NCI-H748 (cell line): Measurements from ENCODE around the gene ZNF839.
"Not testable (repeated sequence)": the region's sequence is repeated elsewhere in the genome, so short reads cannot be mapped to it uniquely, and the experiment has no call there.

Experiments used
- DNase-seq: peaks from one replicate; lab custom pipeline; 2025; ENCODE audit not compliant: unreplicated experiment; lab: John Stamatoyannopoulos, UW

Gene ZNF839

GRCh38 chr14:102314242-102315011 lies 5.1 kb upstream of the ZNF839 start:
- peak; percentile 87 for DNase-seq

- DNase-seq: no peak
Measured at GRCh38 chr14:102315121-102315520, 4.4 kb upstream of the ZNF839 start.

- DNase-seq: peak; percentile 81
Measured at GRCh38 chr14:102316338-102316742, 3.2 kb upstream of the ZNF839 start.

GRCh38 chr14:102316743-102317563 lies 2.6 kb upstream of the ZNF839 start:
- peak; percentile 95 for DNase-seq

- DNase-seq: peak; percentile 75
Measured at GRCh38 chr14:102317564-102318248, 1.8 kb upstream of the ZNF839 start.

GRCh38 chr14:102318781-102319276 lies 717 bp upstream of the ZNF839 start:
- DNase-seq: peak; percentile 53

GRCh38 chr14:102320033-102320660 lies 601 bp downstream of the ZNF839 start:
- peak; percentile 48 for DNase-seq

GRCh38 chr14:102320671-102321455 lies 1.3 kb downstream of the ZNF839 start:
- no peak for DNase-seq

GRCh38 chr14:102321456-102322422 lies 2.2 kb downstream of the ZNF839 start:
- no peak for DNase-seq

- DNase-seq: peak; percentile 57
Measured at GRCh38 chr14:102323102-102323501, 3.6 kb downstream of the ZNF839 start.

- no peak for DNase-seq
Measured at GRCh38 chr14:102325791-102326345, 6.3 kb downstream of the ZNF839 start.

GRCh38 chr14:102326583-102326982 lies 7.0 kb downstream of the ZNF839 start:
- no peak for DNase-seq

GRCh38 chr14:102329381-102329780 lies 9.8 kb downstream of the ZNF839 start:
- DNase-seq: not testable (repeated sequence)

GRCh38 chr14:102330806-102331205 lies 11.3 kb downstream of the ZNF839 start:
- DNase-seq: no peak

GRCh38 chr14:102333390-102333789 lies 13.8 kb downstream of the ZNF839 start:
- DNase-seq: no peak

GRCh38 chr14:102333795-102334705 lies 14.5 kb downstream of the ZNF839 start:
- DNase-seq: no peak

- DNase-seq: no peak
Measured at GRCh38 chr14:102335163-102335562, 15.6 kb downstream of the ZNF839 start.

- no peak for DNase-seq
Measured at GRCh38 chr14:102338724-102339123, 19.2 kb downstream of the ZNF839 start.
